ENCODE data around the gene SCNN1G. TPM values are rescaled to one million over a fixed set of nuclear protein-coding genes. Genes with fewer than 3 reads are reported as not detected.
"Not testable (repeated sequence)": the region's sequence is repeated elsewhere in the genome, so short reads cannot be mapped to it uniquely, and the experiment has no call there.

The SCNN1G gene
- polyA plus RNA-seq, 3 donors, result not detected

- no peak for DNase-seq
- Histone ChIP-seq H3K4me1 (ENCODE audit: control insufficient read depth in 1 of 2, insufficient read depth in 2 of 2, low read length in 2 of 2) (peaks cover 6 to 9% of the 10 kb centered on the region in 2 donors), H3K4me3 (replicated peaks in 1 of 3; ENCODE audit: low read depth in 2 of 3, low read length in 3 of 3) (no peak overlapping the region), H3K79me2 (ENCODE audit: insufficient read depth, low read length) (peaks cover 11% of the 10 kb centered on the region), H3K36me3 (replicated peaks in 1 of 2; ENCODE audit: control insufficient read depth in 1 of 2, insufficient read depth in 2 of 2, low read length in 2 of 2) (no peaks in the 10 kb centered on the region), H3K4me2 (replicated peaks; ENCODE audit: extremely low read depth, low read length, poor library complexity, severe bottlenecking) (no peak overlapping the region), H3K9me3 (replicated peaks in 1 of 2; ENCODE audit: control insufficient read depth in 1 of 2, insufficient read depth in 1 of 2, low read length in 2 of 2) (peaks cover 2 to 4% of the 10 kb centered on the region in 2 donors), H2AFZ (ENCODE audit: insufficient read depth, low read depth, low read length, poor library complexity, severe bottlenecking) (no peak overlapping the region), H4K20me1 (ENCODE audit: insufficient read depth, low read length) (no peaks in the 10 kb centered on the region), H3K27me3 (ENCODE audit: control insufficient read depth in 2 of 2, insufficient read depth in 2 of 2, low read length in 2 of 2) (no peaks in the 10 kb centered on the region), H3K9ac (ENCODE audit: insufficient read depth, low read length, poor library complexity, severe bottlenecking) (no peak overlapping the region), H3K27ac (ENCODE audit: low read depth in 1 of 2, low read length in 2 of 2) (no peak overlapping the region)
- H3K9me3 Mint-ChIP-seq, result peaks cover 2 to 7% (median 4%) of the 10 kb centered on the region in 7 donors
- peaks cover 4 to 6% of the 10 kb centered on the region in 2 donors for H3K36me3 Mint-ChIP-seq
- peaks cover 0 to 2% (median 0%) of the 10 kb centered on the region in 3 donors for H3K27me3 Mint-ChIP-seq (ENCODE audit: low read depth in 3 of 3)
- WGBS (ENCODE audit: insufficient coverage), result no CpG with 5 or more reads among the region's 3 CpGs
- intact Hi-C loops (cut with micrococcal nuclease), result no loop called here
- H3K4me3 Mint-ChIP-seq, result no peak overlapping the region
- H3K4me1 Mint-ChIP-seq, result peaks cover 19% of the 10 kb centered on the region
- H3K27ac Mint-ChIP-seq, result no peak overlapping the region
- no peak for TF ChIP-seq CTCF (IDR thresholded peaks at IDR 0.05)
Observed at GRCh38 chr16:23143391-23143790, 39.2 kb upstream of the SCNN1G start.

- H3K27ac ChIP-seq (ENCODE audit: low read depth in 1 of 2, low read length in 2 of 2); H3K27ac Mint-ChIP-seq; H3K4me2 ChIP-seq (replicated peaks; ENCODE audit: extremely low read depth, low read length, poor library complexity, severe bottlenecking); DNase-seq; H3K9ac ChIP-seq (ENCODE audit: insufficient read depth, low read length, poor library complexity, severe bottlenecking); H3K9me3 ChIP-seq (replicated peaks in 1 of 2; ENCODE audit: control insufficient read depth in 1 of 2, insufficient read depth in 1 of 2, low read length in 2 of 2); H2AFZ ChIP-seq (ENCODE audit: insufficient read depth, low read depth, low read length, poor library complexity, severe bottlenecking); H3K4me3 ChIP-seq (replicated peaks in 1 of 3; ENCODE audit: low read depth in 2 of 3, low read length in 3 of 3); H4K20me1 ChIP-seq (ENCODE audit: insufficient read depth, low read length); H3K27me3 Mint-ChIP-seq (ENCODE audit: low read depth in 3 of 3); H3K9me3 Mint-ChIP-seq; H3K4me3 Mint-ChIP-seq; intact Hi-C loops (cut with micrococcal nuclease); H3K36me3 ChIP-seq (replicated peaks in 1 of 2; ENCODE audit: control insufficient read depth in 1 of 2, insufficient read depth in 2 of 2, low read length in 2 of 2); H3K36me3 Mint-ChIP-seq; H3K27me3 ChIP-seq (ENCODE audit: control insufficient read depth in 2 of 2, insufficient read depth in 2 of 2, low read length in 2 of 2): not testable (repeated sequence)
- H3K79me2 ChIP-seq (ENCODE audit: insufficient read depth, low read length), result peaks cover 11% of the 10 kb centered on the region
- peaks cover 7 to 12% of the 10 kb centered on the region in 2 donors for H3K4me1 ChIP-seq (ENCODE audit: control insufficient read depth in 1 of 2, insufficient read depth in 2 of 2, low read length in 2 of 2)
- H3K4me1 Mint-ChIP-seq, result peaks cover 19% of the 10 kb centered on the region
- no CpG with 5 or more reads among the region's 9 CpGs for WGBS (ENCODE audit: insufficient coverage)
Observed at GRCh38 chr16:23144393-23144792, 38.2 kb upstream of the SCNN1G start.

All from CD14-positive monocyte (primary cell).